ENCODE measurements around the gene GPR52. TPM values are rescaled to one million over a fixed set of nuclear protein-coding genes. Genes with fewer than 3 reads are reported as not detected.

GPR52 gene
- total and polyA plus RNA-seq, 9 donors = 0.08 to 4.6 (median 1.6) TPM

GRCh38 chr1:174448531-174448883, 743 bp downstream of the GPR52 start:
- H3K27me3 ChIP-seq = no peaks in the 10 kb centered on the region
- intact Hi-C loops (cut with DNase I) = no loop called here
- no peak for DNase-seq
- no peak overlapping the region for H3K4me3 ChIP-seq
- no peak for TF ChIP-seq POLR2A (IDR thresholded peaks at IDR 0.05)
- TF ChIP-seq CTCF (IDR thresholded peaks at IDR 0.05) = no peak
- no peaks in the 10 kb centered on the region for H3K9me3 ChIP-seq
- WGBS, 3 donors = 85 to 96% (median 93%) methylated on average over 5 of the region's 5 CpGs
- no peaks in the 10 kb centered on the region for H3K36me3 ChIP-seq
- H3K4me1 ChIP-seq (ENCODE audit: insufficient read depth) = peaks cover 2% of the 10 kb centered on the region
- H3K27ac ChIP-seq = no peak overlapping the region

- Histone ChIP-seq H3K9me3 (no peaks in the 10 kb centered on the region), H3K36me3 (no peaks in the 10 kb centered on the region), H3K4me1 (ENCODE audit: insufficient read depth) (peaks cover 2% of the 10 kb centered on the region), H3K27ac (no peak overlapping the region), H3K4me3 (no peak overlapping the region), H3K27me3 (no peaks in the 10 kb centered on the region)
- no peak for DNase-seq
- intact Hi-C loops (cut with DNase I) = no loop called here
- TF ChIP-seq CTCF (IDR thresholded peaks at IDR 0.05) (no peak), EP300 (IDR thresholded peaks at IDR 0.05) (no peak), POLR2A (IDR thresholded peaks at IDR 0.05) (no peak)
- 51 to 71% (median 68%) methylated on average over 5 of the region's 5 CpGs for WGBS, 3 donors
Observed at GRCh38 chr1:174448974-174449373, 1.2 kb downstream of the GPR52 start.

- Histone ChIP-seq H3K27ac (no peak overlapping the region), H3K4me1 (ENCODE audit: insufficient read depth) (peaks cover 2% of the 10 kb centered on the region), H3K36me3 (no peaks in the 10 kb centered on the region), H3K4me3 (no peak overlapping the region), H3K27me3 (no peaks in the 10 kb centered on the region), H3K9me3 (no peaks in the 10 kb centered on the region)
- 89 to 91% (median 90%) methylated on average over 6 of the region's 6 CpGs for WGBS, 3 donors
- intact Hi-C loops (cut with DNase I) = no loop called here
- DNase-seq = no peak
- no peak for TF ChIP-seq CTCF (IDR thresholded peaks at IDR 0.05)
- no peak for TF ChIP-seq EP300 (IDR thresholded peaks at IDR 0.05)
- TF ChIP-seq POLR2A (IDR thresholded peaks at IDR 0.05) = no peak
Observed at GRCh38 chr1:174451408-174451807, 3.6 kb downstream of the GPR52 start.

- no peak overlapping the region for H3K4me3 ChIP-seq
- TF ChIP-seq EP300 (IDR thresholded peaks at IDR 0.05) = no peak
- no peaks in the 10 kb centered on the region for H3K9me3 ChIP-seq
- H3K27me3 ChIP-seq = no peaks in the 10 kb centered on the region
- 94 to 95% (median 95%) methylated on average over 2 of the region's 2 CpGs for WGBS, 3 donors
- no peaks in the 10 kb centered on the region for H3K4me1 ChIP-seq (ENCODE audit: insufficient read depth)
- DNase-seq = no peak
- intact Hi-C loops (cut with DNase I) = no loop called here
- no peaks in the 10 kb centered on the region for H3K36me3 ChIP-seq
- no peak overlapping the region for H3K27ac ChIP-seq
Observed at GRCh38 chr1:174465855-174466254, 18.1 kb downstream of the GPR52 start.

- Histone ChIP-seq H3K4me1 (ENCODE audit: insufficient read depth) (no peaks in the 10 kb centered on the region), H3K27ac (no peak overlapping the region), H3K9me3 (no peaks in the 10 kb centered on the region), H3K27me3 (no peaks in the 10 kb centered on the region), H3K4me3 (no peak overlapping the region), H3K36me3 (no peaks in the 10 kb centered on the region)
- 93 to 97% (median 96%) methylated on average over 8 of the region's 8 CpGs for WGBS, 3 donors
- intact Hi-C loops (cut with DNase I) = no loop called here
- TF ChIP-seq EP300 (IDR thresholded peaks at IDR 0.05) = no peak
- DNase-seq = no peak
Observed at GRCh38 chr1:174466607-174467006, 18.8 kb downstream of the GPR52 start.

- no peaks in the 10 kb centered on the region for H3K36me3 ChIP-seq
- no peaks in the 10 kb centered on the region for H3K9me3 ChIP-seq
- TF ChIP-seq EP300 (IDR thresholded peaks at IDR 0.05) (no peak), CTCF (IDR thresholded peaks at IDR 0.05) (no peak), POLR2A (IDR thresholded peaks at IDR 0.05) (no peak)
- H3K4me3 ChIP-seq = no peak overlapping the region
- H3K27me3 ChIP-seq = no peaks in the 10 kb centered on the region
- H3K4me1 ChIP-seq (ENCODE audit: insufficient read depth) = no peaks in the 10 kb centered on the region
- H3K27ac ChIP-seq = no peak overlapping the region
- DNase-seq = no peak
- intact Hi-C loops (cut with DNase I) = no loop called here
- 48 to 62% (median 56%) methylated on average over 2 of the region's 2 CpGs for WGBS, 3 donors
Observed at GRCh38 chr1:174469052-174469451, 21.3 kb downstream of the GPR52 start.

All from ovary (tissue), 9 donors.